ENCODE data around the gene RHOB.
"Not testable (repeated sequence)": the region's sequence is repeated elsewhere in the genome, so short reads cannot be mapped to it uniquely, and the experiment has no call there.

RHOB gene

DNA sequence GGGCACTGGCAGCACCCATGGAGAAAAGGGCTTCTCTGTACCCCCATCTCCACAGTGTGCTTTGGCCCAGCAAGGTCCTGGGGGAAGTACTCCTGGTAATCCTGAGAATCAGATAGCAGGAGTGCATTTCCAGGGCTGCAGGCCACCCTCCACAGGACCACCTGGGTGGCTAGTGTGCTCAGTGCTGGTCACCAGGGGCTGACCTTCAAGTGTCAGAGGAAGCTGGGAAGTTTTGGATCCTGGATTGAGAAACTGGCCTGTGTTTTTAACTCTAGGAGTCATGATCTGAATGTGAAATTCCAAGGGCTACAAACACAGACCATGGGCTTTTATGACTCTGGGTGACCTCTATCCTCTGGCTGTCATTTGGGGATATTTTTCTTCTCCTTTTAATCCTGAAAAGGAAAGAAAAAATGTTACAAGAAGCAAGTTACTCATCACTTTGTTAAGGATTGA lies 9.3 kb downstream of the RHOB start:
- no peak for DNase-seq

DNA sequence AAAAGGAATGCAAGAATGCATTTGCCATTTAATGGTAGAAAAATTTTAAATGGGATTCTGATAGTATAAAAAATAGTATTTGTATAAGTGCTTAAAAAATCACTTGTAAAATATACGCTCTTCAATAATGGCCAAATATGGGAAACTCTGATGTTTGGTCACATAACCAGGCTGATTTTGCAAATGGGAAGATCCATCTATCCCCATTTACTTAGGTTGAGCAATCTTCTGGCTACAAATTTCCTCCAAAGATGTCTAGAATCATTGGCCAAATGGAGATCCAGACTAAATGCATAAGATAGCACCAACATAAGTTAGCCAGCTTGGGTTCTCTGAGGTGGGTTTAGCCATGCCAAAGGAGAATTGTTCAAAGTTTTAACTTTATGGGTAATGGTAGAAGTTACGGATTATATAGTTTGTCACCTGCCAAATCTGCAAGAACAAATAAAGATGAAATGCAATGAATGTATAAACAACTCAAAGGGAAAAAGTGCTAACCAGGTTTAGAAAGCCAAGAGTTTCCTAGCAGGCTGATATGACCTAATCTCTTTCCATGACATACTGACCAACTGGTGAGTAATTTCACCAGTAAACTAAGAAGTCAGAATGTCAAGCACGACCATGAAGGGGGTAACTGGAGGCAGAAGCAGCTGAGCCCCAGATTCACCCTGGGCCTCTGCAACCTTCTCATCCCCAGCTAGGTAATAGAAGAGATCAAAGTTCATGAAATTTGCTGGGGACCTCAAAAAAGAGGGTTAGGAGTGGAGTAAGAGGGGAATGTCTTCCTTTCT lies 10.0 kb downstream of the RHOB start:
- DNase-seq: no peak

DNA sequence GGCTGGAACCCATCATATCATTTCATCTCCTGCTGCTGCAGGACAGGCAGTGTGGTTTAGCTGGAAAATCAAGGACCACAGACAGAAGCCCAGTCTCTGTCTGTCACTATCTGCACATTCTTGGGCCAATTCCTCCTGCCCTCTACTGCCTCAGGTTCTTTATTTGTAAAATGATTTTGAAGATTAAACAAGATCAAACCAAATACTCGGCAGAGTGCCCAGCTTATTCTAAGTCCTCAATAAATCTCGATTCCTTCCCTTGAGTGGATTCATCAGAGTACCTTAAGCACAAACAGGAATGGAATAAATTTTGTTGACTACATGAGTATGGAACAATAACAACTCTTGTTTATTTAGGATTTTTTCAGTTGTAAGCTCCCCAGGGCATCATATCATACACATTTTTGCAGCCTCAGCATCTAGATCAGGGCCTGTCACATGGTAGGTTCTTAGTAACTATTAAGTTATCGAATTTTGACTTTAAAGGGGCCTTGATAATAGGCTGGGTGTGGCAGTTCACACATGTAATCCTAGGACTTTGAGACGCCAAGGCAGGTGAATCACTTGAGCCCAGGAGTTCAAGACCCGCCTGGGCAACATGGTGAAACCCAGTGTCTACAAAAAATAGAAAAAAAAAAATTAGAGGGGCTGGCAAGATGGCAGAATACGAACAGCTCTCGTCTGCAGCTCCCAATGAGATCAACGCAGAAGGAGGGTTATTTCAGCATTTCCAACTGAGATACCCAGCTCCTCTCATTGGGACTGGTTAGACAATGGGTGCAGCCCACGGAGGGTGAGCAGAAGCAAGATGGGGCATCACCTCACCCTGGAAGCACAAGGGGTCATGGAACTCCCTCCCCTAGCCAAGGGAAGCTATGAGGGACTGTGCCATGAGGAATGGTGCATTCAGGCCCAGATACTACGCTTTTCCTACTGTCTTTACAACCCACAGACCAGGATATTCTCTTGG lies 11.1 kb downstream of the RHOB start:
- DNase-seq: no peak

DNA sequence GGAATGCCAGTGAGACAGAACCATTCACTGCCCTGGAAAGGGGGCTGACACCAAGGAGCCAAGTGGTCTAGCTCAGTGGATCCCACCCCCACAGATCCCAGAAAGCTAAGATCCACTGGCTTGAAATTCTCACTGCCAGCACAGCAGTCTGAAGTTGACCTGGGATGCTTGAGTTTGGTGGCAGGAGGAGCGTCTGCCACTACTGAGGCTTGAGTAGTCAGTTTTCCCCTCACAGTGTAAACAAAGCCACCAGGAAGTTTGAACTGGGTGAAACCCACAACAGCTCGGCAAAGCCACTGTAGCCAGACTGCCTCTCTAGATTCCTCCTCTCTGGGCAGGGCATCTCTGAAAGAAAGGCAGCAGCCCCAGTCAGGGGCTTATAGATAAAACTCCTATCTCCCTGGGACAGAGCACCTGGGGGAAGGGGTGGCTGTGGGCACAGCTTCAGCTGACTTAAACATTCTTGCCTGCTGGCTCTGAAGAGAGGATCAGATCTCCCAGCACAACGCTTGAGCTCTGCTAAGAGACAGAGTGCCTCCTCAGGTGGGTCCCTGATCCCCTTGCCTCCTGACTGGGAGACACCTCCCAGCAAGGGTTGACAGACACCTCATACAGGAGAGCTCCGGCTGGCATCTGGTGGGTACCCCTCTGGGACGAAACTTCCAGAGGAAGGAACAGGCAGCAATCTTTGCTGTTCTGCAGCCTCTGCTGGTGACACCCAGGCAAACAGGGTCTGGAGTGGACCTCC lies 12.0 kb downstream of the RHOB start:
- not testable (repeated sequence) for DNase-seq

DNA sequence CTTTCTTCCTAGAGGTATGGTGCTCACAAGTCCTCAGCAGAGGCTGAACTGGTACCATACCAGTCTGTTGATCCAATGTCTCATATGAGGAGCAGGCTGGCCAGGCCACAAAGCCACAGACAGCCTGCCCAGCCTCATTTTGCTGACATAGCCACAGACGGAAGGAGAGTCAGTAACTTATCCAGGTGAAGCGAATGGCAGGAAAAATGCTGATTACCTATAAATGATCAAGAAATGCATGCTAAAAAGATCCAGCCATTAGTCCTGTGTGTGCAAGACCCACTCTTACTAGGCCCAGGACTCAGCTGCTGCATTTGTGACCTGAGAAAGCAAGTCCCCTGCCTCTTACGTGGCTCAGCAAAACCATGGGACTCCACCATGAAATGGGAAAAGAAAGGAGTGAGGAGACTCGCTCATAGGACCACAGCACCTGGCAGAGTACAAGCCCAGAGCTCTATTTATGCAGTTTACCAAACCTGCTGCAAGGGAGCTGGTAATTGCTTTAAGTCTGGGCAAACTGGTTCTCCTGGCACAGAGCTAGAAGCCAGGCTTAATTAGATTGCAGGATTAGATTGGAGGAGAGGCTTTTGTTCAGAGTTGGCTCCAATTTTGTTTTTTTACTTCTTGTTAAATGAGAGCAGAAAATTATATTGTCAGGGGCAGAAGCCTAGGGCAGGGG lies 19.0 kb downstream of the RHOB start:
- no peak for DNase-seq

DNA sequence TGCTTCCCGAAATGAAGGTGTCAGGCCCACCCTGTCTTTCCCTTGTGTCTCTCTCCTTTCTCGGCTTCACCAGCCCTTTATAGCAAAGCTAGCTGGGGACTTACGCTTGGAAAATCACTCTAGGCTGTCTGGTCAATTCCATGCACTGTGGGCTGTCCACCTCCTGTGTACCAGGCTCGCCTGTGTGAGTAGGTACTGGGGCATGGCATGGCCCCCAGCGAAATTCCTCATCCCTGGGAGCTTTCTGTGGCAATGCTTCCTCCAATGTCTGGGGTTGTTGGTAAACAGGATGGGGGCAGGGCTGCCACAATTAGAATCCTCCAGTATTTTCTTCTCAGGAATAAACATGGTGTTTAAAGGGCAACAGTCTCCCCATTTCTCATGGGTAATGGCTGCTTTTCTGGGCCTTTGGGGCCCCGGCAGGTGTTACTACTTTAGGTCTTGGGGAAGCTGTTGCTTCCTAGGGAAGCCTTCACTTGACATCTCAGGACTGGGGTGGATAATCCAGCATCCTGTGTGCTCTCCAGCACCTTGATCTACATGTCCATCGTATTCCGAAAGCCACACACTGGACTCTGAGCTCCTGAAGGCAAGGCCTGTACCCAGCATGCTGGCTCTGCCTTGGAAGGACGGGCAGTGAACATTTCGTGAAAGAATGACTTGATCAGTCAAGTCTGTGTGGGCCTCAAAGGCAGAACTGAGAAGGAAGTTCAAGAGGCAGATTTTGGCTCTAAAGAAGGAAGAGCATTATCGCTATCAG lies 21.1 kb downstream of the RHOB start:
- no peak for DNase-seq

DNA sequence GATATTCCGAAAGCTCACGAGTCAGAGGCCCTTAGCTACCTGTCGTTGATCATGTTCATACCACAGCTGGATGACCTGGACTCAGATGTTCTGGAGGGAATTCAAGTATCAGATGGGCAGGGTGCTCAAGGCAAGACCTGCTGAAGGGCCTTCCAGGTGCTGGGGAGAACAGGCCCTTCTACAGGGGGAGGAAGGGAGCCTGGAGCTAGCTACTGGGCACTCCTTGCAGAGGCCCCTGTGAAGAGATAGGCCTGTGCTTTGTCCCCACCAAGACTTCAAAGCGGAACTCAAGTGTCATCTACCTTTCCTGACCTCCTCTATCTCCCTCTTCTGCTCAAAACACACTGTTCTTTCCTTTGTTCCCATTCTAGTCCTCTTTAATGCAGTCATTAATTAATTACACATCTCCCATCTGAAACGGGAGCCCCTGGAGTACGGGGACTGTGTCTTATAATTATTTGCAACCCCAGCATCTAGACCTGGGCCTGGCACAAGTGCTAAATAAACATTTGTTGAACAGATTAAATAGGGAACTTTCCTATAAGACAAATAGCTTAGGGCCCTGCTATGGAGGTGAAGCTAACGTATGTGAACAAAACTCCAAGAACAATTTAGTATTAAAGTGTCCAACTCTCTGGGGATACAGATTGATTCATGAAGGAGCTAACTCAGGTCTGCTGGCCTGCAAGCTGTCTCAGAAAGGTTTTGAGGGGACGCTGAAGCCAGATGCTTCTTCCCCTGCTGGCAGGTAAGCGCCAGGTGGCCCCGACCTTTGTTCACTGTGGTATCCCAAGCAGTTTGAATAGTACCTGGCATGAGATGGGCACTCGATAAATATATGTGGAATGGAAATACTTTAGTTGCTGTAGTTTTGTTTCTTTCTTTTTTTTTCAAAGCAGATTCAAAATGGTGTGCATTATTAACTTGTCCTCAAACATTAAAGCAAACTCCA lies 22.0 kb downstream of the RHOB start:
- DNase-seq: no peak

DNA sequence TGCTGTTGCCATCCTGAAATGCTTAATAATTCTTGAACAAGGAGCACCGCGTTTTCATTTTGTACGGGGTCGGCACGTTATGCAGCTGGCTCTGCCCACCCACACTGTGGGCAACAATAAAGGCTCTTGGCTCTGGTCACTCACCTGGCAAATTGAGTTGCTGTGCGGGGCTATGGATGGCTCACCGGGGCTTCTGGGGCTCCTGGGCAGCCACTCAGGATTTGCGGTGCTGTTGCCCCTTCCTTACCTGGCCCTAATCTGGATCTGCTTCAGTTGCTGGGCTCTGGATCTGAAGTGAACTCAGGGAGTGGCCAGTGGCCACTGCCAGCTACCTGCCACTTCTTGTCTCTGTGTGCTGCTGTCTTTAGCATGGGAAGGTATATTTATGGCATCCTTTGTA lies 22.7 kb downstream of the RHOB start:
- DNase-seq: no peak

DNA sequence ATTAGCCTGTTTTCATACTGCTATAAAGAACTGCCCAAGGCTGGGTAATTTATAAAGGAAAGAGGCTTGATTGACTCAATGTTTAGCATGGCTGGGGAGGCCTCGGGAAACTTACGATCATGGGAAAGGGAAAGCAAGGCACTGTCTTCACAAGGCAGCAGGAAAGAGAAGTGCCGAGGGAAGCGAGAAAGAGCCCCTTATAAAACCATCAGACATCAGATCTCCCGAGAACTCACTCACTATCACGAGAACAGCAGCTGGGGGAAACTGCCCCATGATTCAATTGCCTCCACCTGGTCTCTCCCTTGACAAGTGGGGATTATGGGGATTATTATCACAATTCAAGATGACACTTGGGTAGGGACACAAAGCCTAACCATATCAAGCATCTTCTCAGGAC lies 23.3 kb downstream of the RHOB start:
- DNase-seq: no peak

DNA sequence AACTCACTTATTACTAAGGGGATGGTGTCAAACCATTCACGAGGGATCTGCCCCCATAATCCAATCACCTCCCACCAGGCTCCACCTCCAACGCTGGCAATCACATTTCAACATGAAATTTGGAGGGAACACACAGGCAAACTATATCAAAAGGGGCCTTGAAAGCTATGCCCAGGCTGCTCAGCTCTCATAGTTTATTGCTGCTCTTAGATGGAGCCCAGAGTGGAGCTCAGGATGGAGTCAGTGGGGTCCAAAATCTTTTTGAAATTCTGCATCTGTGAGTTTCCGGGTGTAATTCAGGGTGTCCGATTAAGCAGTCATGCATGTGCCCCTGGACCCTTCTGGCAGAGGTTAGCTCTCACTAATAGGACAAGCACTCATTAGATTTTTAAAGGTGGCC lies 24.3 kb downstream of the RHOB start:
- no peak for DNase-seq

DNA sequence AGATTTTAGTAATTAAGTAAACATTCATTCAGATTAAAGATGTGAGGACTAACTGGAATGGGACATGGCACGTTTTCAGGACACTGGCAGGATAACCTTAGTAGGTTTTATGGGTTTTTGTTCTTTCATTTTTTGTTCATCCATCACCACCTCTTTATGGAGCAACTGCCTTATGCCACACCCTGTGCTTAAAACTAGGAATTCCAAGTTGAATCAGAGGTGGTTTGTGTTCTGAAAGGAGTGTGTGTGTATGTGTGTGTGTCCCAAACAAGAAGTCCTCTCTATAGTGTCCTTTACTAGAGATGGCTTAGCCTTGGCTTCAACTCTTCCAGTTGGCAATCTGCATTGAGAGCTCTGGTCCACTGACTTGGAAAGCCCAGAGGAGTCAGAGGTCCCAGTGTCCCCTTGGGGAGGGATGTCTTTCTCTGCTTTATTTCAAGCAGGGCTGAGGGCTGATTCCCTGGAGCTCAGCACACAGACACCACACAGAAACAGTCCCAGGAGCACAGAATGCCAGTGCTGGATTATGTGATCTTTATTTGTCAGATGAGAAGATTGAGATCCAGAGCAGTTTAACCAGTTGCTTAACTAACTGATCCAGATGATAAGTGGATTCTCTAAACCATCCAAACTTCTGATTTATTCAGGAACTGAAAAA lies 25.2 kb downstream of the RHOB start:
- DNase-seq: no peak

DNA sequence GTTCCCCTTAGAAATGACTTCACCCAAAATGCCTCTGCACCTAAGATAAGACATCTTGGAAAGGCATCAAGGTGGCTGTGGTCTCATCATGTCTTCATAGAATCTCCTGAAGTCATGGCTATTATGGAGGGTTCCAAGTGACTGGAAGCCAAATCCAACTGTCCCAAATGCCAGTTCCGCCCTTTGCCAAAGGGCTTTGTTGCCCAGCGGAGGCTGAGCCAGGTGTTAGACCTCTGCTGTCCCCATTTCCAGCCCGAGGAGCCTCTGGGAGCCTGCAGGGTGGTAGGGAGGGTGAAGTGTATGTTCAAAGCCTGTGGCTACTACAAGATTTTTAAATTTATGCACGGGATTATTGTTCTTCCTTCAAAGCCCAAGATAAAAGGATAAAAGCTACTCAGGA lies 25.7 kb downstream of the RHOB start:
- no peak for DNase-seq

DNA sequence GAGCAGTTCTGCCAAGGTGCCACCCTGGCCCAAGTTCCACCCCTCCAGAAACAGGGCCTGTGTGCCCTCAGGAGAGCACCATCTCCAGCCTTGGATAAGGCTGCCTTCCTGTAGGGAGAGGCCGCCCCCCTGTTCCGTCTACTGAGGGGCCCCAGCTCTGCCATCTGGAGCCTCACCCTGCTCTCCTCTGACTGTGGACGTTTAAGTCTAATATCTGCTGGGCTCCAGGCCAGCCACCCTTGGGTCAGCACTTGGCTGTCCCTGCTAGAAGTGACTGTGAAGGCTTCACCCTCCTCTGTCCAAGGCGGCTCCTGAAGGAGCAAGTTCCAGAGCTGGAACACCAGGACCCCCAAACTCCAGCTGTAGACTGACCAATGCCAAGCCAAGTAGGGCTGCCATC lies 26.3 kb downstream of the RHOB start:
- DNase-seq: no peak

DNA sequence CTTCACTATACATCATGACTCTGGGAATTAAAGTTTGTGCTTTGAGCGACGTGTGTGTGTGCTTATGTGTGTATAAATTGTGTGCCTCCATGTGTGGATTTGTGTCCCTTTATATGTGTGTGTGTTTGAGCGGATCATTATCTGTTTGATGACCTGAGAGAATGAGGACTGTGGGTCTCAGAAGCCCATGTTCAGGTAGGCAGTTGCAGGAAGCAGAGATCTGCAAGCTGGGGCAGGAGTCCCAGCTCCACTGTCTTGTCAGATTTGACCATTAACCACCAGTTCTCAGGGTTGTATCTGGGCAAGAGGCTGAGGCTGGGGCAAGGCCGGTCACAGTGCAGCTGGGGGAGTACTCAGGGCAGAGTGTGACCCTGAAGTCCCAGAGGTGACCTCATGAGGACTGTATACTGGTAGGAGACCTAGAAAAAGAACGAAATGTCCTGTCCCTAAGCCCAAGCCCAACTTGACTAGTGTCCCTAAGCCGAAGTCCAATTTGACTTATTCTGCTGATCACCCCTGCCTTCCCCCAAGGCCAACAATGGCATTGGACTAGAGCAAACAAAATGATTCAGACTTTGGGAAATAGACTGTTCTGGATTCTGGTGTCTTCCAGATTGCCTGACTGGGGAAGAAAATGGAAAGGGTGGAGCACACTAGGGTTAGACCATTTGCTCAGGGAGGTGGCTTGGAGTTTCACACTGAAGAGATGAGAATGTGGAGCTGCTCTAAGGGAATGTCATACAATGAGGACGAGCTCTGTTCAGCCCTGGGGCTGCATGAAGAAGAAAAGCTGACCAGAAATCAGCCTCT lies 28.1 kb downstream of the RHOB start:
- no peak for DNase-seq

DNA sequence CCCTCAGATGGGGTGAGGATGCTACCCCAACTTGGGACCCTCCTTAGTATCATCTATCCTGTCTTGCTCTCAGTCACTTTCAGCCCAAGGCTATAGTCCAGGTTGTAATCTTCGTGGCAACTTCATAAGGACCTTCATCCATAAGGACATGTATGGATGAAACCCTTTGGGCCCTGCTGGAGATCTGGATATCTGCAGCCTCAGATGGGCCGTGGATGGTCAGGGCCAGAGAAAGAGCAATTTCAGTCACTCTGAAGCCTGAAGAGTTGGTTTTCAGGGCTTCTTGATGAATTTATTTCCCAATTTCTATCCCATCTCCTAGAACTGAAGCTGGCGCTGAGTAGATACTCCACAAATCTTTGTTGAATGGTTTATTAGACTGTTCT lies 28.7 kb downstream of the RHOB start:
- DNase-seq: no peak

DNA sequence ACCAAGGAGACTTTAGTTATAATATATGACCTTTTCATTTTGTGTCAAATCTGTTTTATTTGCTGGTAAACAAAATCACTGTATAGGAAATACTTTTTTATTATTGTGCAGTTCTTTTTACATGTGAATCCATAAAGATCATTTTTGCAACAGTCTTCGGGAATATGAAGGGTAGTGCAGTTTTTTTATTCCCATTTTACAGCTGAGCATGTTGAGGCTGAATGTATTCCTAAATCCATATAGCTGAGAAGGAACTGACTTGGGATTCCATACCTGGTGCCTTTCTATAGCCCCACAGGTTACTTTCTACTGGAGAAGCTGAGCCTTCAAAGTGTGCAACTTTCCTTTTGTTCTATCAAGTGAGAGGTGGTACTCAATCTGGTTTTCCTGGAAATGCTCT lies 29.6 kb downstream of the RHOB start:
- DNase-seq: no peak

DNA sequence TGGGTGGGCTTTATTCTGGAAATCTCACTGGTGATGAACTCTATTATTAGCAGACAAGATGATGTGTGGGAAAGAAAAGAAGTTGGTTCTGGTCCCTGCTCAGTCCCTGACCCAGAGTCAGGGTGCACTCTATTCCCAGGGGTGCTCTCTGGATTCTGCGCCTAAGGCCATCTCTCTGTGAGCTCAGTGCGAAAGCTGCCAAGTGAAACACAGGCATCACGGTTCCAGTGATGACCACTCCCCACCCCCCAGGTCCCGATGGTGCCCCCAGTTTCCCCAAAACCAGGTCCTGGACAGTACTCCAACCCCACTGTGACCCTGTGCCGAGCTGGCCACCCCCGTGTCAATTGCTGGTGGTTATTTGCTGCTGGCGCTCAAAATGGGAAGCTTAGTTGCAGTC lies 30.1 kb downstream of the RHOB start:
- DNase-seq: no peak

DNA sequence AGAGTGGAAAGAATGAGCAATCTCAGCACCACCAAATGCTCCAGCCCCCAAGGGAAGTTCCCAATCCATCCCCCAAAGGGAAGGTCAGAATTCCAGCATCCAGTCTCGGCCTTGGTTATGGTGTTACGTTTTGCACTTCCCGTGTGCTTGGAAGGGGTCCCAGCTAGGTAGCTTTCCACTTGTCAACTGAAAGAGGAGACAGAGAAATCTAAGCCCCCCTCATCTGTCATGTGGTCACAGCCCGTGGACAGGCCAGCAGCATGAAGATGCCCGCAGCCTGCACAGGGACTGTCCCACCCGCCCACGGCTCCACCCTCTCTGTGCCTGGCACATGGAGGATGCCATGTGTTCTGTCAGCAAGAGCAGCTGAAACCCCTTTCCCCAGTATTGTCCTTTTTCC lies 32.1 kb downstream of the RHOB start:
- DNase-seq: no peak

DNA sequence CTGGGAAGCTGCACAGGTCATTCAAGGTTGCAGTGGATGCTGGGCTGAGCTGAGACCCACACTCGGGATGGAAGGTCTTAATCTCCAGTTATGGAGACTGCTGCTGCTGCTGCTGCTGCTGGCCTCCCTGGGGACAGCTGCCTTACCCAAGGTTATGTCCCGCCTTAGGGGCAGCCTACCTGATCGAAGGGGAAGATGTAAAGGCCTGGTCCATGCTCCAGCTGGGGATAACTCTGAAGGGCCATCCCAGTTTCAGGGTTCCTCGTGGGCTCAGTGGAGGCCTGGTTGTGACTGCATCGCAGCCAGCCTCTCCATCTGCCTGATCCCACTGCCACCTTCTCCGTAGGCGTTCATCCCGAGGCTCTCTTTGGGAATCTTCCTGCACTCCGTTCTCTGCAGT lies 33.0 kb downstream of the RHOB start:
- no peak for DNase-seq
